ENCODE results near the gene SLC25A40.
"Not testable (repeated sequence)": the region's sequence is repeated elsewhere in the genome, so short reads cannot be mapped to it uniquely, and the experiment has no call there.

Gene SLC25A40

DNA sequence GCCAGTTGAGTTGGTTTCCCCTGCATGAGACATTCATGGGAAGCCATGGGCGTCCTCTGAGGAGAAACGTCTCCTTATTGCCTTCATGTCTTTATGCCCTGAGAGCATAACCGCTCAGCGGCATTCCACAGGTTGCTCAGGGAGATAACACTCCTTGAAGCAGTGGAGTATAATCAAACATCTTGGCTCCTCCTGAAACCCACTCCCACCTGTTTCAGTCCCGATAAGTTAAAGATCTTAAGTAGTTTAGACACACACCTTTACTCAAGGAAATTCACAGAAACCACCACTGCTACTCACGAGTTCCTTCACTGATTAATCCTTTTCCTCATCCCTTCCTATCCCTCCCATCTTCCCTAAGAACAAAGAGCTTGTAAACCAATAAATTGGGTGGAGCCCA is 9.6 kb downstream of the SLC25A40 start:
- not testable (repeated sequence) for DNase-seq

DNA sequence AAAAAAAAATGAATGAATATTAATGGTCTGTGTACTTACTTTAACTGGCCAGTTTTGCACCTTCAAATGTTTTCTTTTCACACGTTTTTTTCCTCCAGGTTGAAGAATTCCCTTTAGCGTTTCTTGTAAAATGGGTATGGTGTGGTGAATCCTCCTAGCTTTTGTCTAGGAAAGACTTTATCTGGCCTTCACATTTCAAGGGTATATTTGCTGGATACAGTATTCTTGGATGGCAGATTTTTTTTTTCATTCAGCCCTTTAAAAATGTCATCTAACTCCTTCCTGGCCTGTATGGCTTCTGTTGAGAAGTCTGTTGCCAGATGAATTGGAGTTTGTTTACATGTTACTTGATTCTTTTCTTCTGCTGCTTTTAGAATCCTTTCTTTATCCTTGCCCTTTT is 10.1 kb downstream of the SLC25A40 start:
- no peak for DNase-seq

DNA sequence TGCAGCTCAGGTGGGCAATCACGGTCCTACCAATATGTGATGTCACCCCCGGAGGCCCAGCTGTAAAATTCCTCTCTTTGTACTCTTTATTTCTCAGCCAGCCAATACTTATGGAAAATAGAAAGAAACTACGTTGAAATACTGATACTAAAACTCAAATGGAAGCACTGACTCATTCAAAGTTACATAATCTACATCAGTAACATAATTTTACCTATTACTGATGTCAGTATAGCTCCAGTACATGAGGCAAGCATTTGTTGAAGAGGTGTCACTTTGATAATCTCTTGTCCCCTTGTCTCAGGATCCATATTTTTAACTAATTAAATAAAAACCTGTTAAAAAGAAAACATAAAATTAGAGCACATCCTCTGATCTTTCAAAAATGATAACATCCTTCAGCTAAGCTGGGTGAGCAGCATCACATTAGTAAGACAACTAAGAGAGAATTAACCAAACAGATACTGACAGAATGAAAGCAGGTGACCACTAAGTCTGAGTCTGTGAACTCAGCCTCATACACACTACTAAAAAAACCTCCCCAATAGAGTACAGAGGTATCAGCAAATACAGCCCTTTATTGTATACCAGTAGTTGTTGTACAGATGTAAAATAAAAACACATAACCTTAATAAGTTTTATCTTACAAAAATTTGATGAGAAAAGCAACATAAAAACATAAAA is 17.6 kb downstream of the SLC25A40 start:
- no peak for DNase-seq

DNA sequence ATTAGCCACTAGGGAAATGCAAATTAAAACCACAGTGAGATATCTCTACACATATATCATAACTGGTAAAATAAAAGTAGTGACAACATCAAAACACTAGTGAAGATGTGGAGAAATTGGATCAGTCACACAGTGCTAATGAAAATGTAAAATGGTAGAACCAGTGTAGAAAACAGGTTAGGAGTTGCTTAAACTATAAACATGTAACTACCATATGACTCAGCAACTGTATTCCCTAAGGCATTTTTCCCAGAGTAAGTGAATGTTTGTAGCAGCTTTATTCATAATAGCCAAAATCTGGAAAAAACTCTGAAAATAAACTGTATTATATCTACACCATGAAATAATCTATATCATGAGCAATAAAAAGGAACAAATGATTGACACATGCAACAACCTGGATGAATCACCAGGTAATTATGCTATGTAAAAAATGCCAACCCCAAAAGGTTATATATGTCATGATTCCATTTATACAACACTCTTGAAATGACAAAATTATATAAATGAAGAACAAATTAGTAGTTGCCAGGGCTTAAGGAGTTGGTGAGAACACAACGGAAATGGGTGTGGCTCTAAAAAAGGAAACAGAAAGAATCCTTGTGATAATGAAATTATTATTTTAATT is 22.8 kb downstream of the SLC25A40 start:
- DNase-seq: no peak

DNA sequence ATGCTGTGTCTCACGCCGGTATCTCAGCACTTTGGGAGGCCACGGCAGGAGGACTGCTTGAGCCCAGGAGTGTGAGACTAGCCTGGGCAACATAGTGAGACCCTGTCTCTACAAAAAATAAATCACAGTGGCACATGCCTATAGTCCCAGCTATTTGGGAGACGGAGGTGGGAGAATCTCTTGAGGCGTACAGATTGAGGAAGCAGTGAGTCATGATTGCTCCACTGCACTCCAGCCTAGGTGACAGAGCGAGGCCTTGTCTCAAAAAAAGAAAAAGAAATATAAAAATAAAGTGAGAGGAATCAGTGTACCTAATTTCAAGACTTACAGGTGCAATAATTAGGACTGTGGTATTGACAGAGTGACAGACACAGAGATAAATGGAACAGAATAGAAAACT is 23.9 kb downstream of the SLC25A40 start:
- no peak for DNase-seq

DNA sequence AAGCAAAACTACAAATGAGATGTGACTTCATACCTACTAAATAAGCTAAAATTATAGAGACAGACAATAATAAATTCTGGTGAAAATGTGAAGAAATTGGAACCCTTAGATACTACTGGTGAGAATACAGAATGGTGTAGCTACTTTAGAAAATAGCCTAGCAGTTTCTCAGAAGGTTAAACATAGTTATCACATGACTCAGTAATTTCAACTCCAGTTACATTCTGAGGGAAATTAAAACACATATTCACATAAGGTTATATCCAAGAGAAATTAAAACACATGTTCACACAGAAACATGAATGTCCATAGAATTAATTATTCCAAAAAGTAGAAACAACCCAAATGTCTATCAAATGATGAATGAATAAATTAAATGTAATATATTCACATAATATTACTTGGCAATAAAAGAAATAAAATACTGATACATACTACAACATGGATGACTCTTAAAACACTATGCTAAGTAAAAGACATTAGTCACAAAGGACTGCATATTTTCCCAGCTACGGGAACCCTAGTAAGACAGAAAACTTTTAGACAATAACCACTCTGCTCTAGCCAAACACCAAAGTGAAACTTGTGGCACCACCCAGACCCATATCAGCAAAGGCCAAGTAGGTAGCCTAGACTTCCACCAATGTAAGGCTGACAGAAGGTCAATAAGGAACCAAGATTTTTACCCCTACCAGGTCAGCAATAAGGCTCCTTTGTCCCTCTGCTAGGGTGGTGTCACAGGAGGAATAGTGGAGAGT is 25.1 kb downstream of the SLC25A40 start:
- DNase-seq: no peak

DNA sequence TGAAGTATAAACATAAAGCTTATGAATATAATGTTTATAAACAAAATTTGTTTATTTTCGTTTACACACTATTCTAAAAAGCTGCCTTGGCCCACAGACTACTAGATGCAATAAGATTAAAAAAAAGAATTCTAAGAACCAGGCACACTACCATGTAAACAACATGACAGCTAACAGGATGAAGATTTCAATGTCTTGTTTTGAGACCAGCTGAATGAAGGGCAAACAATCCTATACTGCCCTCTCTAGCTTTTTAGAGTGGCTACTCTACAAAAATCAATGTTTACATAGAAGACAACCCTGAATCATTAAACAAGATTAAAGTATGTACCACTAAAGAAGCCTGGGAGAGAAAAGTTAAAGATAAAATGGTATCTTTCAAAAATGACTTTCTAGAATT is 38.6 kb downstream of the SLC25A40 start:
- DNase-seq: no peak

DNA sequence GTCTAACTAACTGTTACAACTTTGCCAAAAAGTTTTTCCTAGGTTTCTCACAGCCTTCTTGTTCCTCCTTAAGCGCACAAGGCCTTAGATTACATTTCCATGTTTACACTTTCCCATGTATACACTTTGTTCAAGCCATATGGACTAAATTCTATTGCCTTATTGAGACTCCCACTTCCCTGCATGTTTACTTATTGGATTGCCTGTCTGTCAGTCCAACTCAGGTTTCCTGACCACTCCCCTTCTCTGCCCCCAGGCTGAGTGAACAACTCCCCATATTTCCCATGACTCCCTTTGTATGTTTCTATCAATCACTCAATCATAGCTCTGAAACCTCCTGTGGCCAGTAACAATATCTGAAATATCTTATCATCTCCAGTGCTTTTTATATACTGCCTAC is 43.0 kb downstream of the SLC25A40 start:
- no peak for DNase-seq

DNA sequence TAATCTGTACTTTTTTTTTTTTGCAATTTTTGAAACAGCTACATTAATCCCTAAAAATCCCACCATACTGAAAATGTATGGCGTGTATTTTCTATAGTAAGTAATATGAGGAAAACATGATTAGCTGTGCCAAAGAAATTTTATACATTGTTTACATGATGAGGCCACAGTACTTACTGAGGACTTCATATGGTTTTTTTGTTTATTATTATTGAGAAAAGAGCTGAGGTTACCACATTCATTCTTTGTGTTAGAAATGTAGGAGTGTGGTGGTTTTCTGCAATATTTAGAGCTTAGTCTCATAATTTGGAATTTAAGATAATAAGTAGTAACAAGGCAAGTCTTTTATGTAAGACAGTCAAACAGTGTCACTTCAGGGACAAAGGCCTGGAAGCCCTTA is 45.1 kb downstream of the SLC25A40 start:
- DNase-seq: no peak

DNA sequence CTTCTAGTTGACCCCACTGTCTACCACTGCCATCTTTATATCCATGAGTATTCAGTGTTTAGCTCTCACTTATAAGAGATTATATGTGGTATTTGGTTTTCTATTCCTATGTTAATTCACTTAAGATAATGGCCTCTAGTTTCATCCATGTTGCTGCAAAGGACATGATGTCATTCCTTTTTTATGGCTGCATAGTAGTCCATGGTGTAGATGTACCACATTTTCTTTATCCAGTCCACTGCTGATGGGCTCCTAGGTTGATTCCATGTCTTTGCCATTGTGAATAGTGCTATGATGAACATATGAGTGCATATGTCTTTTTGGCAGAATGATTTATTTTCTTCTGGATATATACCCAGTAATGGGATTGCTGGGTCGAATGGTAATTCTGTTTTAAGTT is 47.8 kb downstream of the SLC25A40 start:
- DNase-seq: not testable (repeated sequence)

DNA sequence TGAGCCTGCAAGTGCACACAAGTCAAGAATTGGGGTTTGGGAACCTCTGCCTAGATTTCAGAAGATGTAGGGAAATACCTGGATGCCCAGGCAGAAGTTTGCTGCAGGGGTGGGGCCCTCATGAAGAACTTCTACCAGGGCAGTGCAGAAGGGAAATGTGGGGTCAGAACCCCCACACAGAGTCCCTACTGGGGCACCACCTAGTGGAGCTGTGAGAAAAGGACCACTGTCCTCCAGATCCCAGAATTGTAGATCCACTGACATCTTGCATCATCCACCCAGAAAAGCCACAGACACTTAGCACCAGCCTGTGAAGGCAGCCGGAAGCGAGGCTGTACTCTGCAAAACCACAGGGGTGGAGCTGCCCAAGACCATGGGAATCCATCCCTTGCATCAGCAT is 50.8 kb downstream of the SLC25A40 start:
- DNase-seq: not testable (repeated sequence)

DNA sequence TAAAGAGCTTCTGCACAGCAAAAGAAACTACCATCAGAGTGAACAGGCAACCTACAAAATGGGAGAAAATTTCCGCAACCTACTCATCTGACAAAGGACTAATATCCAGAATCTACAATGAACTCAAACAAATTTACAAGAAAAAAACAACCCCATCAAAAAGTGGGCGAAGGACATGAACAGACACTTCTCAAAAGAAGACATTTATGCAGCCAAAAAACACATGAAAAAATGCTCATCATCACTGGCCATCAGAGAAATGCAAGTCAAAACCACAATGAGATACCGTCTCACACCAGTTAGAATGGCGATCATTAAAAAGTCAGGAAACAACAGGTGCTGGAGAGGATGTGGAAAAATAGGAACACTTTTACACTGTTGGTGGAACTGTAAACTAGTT is 54.1 kb downstream of the SLC25A40 start:
- DNase-seq: not testable (repeated sequence)

DNA sequence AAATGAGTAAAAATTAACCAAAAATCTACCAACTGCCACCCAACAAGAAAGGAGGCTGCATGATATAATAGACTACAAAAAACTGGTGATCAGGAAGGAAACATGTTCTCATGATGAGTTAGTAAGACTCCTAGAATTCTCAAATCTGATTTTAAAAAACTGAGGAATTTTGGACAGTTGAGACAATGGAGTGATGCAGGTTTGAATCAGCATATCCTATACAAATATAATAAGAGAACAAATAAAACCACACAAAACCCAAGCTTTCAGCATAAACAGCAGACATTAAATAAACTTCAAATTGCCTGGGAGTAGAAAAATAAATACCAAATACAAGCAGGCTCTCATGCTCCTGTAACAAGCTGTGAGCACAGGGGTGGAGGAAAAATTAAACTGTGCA is 57.8 kb downstream of the SLC25A40 start:
- DNase-seq: no peak

DNA sequence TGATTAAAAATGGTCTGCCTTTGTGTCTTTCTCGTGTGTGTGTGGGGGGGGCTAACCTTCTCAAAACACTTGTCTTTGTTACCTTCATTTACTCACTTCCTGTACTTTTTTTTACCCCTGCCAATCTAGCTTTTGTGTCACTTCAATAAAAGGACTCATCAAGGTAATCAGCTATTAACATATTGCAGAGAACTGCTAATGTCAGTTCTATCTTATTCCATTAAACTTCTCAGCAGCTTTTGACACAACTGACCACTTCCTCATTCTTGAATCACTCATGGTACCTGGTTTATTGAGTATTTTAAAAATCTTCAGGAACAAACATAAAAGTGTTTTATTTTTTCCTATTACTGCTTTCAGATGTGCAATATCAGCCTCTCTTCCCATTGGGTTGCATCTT is 59.8 kb downstream of the SLC25A40 start:
- no peak for DNase-seq

DNA sequence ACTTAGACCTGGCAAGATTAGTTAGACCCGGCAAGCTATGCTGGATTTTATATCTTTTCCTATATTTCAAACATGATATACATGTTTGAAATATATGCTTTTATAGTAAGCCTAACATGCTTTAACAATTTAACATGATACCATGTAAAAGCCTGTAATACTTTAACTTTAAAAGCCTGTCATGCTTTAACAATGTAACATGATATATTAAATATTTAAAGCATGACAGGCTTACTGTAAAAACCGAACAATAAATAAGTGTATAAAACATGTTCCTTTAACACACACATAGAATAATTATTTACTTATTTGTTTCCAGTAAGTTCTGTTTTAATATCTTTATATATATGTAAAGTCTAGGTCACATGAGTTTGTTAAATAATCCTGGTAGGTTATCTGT is 65.4 kb downstream of the SLC25A40 start:
- DNase-seq: no peak

DNA sequence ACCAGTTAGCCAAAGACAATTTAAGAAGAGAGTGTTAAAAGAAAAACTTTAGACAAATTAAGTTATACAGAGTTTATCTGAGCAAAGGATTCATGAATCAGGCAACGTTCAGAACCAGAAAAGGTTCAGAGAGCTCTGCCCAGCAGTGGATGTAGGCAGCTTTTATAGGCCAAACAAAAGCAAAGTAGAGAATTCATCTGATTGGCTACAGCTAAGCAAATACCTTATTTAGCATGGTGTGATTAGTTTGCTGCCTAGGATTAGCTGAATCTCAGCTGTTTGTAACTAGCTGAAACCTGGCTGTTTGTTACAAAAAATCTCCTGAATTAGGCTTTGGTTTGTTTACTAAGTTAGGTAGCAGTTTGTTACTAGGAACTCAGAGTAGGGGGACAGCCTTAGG is 66.0 kb downstream of the SLC25A40 start:
- DNase-seq: no peak

DNA sequence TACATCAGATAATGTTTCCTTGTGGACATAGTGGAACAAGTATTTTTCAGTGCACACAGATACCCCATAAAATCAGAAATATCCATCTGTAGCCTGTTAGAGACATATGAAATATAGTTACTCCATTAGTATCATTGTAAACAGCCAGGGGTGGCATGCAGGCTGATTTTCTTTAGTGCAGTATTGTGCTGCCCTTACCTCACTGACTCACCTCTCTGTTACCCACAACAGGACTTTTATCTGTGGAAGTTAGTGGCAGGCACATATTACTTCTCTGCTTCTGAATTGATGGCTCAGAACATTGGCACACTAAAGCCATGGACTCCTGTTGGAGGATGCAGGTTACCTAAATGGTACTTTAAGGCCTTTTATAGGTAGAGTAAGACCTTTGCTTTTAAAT is 70.0 kb downstream of the SLC25A40 start:
- DNase-seq: no peak

DNA sequence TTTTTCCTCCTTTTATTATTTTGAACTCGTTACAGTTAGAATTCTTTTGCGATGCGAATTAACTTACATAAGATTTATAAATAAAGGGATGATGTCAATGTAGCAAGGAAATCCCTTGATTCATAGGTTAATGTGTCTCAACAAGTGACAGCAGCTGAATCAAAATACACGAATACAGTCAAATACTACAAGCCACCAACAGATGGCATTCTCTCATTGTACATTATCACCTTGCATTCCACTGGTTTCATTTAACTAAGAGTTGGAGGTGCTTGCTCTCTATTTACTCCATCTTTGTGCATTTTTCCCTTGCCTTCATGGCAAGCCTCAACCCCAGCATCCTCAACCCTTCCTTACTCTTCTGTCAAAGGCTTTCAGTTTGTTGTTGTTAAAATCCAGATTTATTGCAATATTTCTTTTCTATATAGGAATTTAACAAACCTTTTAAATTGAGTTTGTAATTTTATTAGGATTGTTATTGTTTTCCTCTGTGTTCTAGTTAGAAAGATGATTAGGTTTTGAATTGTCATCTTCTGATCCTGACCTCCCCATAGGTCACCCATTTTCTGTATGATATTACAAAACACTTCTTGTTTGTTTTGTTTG is 78.3 kb downstream of the SLC25A40 start:
- no peak for DNase-seq

DNA sequence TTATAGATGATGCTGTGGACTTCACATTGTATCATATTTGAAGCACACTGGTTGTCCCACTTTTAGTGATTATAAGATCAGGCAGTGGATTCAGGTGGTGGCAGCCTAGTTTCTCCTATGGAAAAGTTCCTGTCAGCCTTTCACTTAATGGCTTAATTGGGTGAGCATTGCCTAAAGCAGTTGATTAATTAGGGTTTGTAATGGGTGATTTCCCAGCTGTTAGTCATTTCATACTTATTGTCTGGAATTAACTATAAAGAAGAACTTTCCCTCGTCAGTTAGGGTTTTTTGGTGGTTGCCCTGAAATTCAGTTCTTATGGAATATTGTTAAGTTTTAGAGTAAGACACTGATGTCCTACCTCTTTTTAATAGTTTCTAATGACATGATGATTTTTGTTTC is 78.8 kb downstream of the SLC25A40 start:
- no peak for DNase-seq

DNA sequence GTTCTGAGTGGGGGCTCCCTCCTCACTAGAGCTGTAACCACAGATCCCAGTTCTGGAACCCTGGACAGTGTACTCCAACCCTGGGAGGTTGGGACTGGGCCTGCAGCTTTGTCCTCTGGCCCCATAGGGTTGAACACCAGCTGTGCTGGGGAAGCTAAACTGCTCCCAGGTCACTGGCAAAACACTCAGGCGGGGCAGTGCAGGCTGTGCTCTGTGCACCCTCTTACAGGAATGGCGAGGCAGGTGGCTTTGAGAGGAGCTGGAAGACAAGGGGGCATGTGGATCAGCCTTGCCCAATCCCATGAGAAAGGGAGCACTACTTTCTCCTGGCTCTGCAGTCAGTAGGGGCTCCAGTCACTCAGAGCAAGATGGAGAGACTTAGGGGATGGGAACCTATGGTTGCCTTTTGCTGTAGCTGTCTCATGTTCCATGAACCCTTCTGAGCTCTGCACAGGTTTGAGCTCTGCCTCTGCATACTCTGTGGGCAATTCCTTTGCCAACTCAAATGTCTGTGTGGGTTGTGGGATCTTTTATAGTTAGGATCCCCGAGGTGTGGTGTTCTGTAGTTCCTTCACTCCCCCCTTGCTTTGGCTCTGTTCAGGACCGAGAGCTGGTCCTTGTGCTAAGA is 90.7 kb downstream of the SLC25A40 start:
- DNase-seq: no peak

DNA sequence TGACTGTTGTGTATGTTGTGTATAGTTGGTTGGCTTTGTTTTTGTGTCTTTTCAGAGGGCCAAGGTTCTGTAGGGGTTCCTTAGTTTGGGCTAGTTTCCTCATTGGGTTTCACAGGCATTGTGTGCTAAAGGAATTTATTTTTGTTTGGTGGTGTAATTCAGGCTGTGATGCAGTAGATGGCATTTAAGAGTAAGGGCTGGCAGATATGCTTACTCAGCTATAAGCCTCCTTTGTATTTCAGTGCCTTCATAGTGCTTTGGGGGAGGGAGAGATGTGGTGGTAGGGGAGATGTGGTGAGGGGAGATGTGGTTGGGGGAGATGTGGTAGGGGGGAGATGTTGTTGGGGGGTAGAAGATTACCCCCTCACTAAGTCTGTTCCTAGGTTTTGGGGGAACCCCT is 91.7 kb downstream of the SLC25A40 start:
- no peak for DNase-seq

All from activated T-cell treated with anti-CD3 and anti-CD28 coated beads, Interleukin-2, amount 50 U/mL, for 48 hours (primary cell).